Stimulated activated CD8-positive, alpha-beta memory T cell treated with anti-CD3 and anti-CD28 coated beads, Interleukin-7, amount 100 ng/mL, for 24 hours (primary cell): ENCODE measurements around the gene CREG1.

ENCODE experiments used
- DNase-seq: peaks from one replicate; pipeline ENCODE4 v3.0.0-alpha.2; 2020; ENCODE audit warnings: low read depth

CREG1 gene

DNA sequence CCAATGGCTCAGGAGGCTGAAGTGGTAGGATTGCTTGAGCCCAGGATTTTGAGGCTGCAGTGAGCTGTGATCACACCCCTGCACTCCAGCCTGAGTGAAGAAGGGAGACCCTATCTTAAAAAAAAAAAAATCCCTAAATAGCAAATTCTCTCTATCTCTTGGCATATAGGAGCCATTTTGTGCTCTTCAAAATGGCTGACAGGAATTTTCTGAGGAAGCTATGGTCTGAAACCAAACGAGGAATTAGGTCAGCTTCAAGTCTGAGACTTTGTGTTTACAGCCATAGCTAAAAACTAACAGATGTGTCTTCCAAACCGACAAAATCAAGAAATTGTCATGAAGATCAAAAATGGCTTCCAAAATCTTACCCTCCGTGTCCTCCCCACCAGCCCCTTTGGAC is 45.8 kb downstream of the CREG1 start:
- DNase-seq = no peak

DNA sequence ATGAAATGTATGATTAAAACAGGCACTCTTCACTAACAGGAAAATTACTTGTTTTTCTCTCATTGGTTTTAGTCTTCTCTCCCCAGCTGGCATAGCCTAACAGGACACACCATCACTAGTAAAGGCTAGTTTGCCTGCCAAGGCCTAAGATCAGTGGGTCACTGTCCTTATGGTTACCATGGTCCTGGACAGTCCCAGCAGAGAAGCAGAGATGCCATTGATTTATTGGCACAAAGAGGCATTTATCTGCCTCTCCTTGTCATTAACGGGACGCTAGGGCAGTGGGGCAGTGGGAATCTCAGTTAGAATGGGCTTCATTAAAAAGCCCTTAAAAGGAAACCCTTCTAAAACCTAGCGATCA is 49.1 kb downstream of the CREG1 start:
- DNase-seq = no peak

DNA sequence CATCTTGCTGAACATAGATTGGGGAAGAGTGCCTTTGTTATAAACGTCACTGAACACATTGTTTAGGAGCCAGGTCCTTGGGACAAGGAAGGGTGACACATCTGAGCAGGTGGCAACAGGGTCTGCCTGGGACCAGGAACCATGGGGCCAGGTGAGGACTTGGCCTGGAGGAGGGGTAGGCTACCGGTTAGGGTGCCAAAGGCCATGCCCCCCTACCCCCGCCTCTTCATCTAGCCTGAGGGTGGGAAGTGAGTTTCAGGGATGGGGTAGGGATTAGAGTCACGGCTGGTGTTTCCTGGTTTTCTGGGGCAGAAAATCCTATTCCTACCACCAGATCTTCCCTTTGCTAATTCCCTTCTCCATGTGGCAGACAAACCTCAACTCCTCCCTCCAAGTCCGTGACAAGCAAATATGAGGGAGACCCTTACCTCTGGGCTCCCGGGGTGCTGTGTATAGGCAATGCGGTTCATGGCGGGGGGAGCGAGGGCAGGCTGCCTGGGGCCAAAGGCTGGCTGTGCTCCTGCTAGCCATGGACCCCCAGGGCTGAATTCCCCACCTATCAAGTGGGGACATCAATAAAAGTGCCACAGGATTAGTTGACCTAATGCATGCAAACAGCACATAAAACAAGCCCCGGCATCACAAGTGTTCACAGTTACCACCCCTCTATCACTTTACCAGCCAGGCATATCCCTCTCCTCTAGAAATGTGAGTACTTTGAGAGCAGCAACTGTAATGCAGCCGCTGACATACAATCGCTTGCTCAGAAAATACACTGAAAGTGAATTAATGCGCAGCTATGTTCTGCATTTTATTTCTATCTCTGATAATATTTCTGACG is 49.7 kb downstream of the CREG1 start:
- DNase-seq = no peak

DNA sequence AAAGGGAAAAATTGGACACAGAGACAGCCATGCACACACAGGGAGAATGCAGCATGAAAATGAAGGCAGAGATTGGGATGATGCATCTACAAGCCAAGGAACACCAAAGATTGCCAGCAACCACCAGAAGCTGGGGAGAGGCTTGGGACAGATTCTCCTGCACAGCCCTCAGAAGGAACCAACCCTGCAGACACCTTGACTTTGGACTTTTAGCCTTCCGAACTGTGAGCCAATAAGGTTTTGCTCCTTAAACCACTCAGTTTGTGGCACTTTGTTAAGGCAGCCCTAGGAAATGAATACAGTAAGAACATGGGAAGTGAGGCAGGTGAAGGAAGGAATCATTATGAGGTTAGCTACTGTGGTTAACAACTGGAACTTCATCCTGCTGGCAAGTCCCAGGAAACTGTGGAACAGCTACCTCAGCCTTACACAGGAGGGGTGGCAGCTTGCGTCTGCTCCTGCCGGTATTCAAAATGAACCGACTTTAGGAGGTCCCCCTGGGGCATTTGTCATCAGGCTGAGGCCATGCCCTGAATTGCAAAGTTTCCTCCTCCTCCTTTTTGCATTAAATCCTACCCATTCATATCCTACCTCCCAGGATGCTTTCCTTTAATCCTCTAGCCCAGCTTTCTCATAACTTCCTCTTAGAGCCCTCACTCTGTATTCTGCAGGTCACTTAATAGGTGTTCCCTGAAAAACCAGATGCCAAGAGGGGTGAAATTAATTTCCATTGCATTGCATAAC is 50.7 kb downstream of the CREG1 start:
- DNase-seq = no peak

DNA sequence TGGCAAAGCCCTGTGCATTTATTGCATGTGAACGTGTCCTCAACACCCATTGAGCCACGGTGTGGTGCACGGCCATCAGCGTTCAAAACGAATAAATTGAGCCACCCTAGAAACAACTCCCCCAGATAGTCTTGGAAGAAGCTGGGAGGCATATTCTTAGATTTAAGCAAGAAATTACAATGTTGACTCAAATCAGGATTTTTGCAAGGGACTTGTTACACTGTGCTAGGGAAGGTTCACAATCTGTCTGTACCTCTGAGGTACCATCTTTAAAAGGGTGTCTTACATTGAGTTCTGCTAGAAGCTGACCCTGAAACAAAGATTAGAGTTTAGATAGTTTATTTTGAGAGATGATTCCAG is 51.4 kb downstream of the CREG1 start:
- no peak for DNase-seq

DNA sequence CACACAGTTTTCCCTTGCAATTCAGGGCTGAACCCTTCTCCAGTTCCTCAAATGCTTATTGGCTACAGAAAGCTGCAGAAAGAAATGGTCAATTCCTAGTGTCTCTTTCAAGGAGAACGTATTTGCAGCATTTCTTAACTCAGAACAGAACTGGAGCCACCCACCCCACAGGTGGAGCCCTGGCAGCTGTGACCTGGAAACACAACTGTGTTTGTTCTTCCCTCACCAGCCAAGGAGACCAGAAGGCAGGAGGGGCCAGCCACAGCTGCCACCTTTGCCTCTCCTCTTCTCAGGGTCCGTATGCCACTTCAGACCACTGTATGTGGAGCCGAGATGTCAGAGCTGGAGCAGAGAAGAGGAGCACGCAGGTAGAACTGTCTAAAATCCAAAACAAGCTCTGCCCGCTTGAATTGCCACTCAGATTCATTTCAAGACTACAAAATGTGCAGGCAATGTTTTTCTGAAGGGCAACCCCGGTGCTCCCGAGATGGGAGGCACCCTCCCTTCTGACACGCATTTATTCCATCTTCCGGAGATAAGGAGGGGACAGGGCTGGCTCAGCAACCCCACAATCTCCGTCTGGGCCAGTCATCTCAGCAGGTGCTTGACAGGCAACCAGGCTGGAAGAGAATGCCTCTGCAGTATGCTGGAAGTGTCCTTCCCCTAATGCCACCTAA is 51.9 kb downstream of the CREG1 start:
- DNase-seq = no peak

DNA sequence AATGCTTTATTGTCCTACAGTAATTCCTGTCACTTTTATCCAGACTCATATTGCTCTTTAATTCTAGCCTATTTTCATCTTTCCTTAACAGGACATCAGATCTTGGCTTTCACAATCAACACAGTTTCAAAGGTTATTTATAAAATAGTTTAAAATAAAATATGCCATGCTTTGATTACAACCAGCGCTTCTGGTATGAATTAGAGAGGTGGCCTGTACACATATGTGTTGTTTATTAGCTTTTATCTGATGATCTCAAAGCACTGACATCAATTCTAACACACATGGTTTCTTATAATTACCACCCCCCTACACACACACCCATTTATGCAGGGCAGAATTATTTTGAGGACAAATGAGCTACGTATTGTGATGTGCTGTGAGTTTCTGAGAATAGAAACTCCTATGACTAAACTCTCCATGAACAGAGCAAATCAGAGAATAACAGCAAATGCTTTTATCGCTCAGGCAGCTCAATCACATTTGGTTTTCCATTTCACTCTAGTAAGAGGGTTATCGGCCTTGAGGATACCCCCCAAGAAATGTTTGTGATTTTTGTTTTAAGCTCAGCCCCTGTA is 53.2 kb downstream of the CREG1 start:
- DNase-seq = no peak

DNA sequence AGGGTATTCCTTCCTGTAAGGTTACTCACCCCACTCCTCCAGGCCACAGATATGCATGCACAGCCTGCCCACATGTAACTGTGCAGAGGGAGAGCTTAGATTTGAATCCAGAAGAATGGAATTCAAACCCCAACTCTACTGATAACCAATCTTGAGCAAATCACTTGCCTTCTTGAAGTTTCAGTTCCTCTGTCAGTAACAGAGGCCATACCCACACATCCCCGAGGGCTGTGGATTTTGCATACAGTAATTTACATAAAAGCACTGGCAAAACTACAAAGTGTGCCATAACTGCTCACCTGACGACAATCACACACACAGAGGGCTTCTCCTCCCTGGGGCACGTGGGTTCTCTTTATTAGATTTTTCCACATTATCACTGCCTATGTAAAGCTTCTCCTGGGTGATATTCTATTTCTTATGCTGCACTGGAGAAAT is 53.9 kb downstream of the CREG1 start:
- no peak for DNase-seq

DNA sequence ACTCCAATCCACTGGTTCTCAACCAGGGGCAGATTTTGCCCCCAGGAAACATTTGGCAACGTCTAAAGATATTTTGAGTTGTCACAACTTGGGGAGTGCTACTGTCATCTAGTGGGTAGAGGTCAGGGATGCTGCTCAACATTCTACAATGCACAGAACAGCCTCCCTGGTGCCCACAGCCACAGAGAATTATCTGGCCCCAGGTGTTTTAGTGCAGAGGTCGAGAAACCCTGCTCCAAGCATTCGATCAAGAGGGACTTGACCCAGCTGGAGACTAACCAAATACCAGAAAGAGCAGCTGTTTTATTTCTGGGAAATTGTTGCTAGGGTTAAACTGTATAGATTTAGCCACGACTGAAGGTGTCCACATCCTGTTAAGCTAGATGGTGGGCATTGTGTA is 54.5 kb downstream of the CREG1 start:
- no peak for DNase-seq

DNA sequence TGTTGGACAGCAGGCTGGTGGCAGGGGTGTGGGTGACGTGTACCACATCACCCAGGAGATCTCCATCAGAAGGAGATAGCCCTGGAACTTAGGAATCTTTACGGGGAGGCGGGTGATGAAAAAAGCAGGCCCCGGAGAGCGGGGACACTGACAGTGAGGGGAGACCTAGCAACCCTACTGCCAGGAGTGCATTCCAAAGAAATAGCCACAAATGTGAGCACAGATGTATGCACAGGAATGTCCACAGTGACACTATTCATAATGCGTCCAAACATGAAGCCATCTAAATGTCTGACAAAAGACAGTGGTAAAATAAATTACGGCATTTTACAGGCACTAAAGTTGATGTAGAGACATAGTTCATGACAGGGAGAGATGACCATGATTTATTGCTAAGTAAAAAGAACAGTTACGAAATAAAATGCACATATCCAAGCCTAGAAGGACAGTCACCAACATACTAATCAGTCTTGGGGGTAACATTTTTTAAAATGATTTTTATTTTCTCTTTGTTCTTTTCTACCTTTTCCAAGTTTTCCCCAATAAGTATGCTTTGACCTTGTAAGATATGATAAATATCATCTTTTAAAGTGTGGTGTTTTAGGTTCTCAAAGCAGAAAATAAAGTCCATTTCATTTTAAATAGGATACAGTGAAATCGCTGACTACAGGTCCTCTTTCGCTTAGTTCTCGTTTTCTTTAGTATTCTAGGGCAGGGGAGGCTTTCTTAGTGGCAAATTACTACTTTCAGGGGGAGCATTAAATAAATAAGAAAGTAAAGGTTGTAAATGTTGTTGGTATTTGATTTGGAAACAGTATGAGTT is 56.6 kb downstream of the CREG1 start:
- no peak for DNase-seq

DNA sequence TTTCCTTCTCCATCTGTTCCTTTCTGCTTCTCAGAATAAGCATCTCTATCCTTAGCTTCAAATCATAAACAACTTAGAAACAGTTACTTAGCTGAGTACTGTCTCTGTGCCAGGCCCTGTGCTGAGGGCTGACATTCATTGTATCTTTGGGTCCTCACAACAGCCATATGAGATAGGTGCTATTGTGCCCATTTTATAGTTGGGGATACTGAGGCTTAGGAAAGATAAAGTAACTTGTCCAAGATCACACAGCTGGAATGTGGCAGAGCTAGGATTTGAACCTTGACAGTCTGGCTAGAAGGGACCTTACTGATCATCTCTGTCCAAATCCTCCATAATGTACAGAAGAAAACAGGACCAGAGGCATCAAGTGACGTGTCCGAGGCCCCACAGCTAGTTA is 60.2 kb downstream of the CREG1 start:
- DNase-seq = no peak

DNA sequence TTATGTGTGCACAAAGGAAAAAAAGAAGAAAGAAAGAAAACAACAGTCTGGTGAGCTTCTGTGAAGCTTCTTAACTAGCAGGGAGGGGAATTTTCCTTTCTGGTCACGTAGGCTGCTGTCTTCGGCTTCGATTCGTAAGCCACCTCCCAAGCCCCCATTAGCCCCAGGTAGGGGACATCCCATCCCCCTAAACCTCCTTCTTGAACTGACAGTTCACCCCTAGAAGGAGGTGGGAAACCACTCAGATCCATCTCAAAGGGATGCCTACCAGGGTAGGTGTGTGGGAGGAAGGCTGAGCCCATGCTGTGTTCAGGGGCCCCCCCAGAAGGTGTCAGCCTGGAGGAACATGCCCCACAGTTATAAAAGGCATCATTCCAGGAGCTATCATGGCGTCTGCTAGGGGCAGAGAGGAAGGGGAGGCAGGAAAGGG is 61.1 kb downstream of the CREG1 start:
- no peak for DNase-seq

DNA sequence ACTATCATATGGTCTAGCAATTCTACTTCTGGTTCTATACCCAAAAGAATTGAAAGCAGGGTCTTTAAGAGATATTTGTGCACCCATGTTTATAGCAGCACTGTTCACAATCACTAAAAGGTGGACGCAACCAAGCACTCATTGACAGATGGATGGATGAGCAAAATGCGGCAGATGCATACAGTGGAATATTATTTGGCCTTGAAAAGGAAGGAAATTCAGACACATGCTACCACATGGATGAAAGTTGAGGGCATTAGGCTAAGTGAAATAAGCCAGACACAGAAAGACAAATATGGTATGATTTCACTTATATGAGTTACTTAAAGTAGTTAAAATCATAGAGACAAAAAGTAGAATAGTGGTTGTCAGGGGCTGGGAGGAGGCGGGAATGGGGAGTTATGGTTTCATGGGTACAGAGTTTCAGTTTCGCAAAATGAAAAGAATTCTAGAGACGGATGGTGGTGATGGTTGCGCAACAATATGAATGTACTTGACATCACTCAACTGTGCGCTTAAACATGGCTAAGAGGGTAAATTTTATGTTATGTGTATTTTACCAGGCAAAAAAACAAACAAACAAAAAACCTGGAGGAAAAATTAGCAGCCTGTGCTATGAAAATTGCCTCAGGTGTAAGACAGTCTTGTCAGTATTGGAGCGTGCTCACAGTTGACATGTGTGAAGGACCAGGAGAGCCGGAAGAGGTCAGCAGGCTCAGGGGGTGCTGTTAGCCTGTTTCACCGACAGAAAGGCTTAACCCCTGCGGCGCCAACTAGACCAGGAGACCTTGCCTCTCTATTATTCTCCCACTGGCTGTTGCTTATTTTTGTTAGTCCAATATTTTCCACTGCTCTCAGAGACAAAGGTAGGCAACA is 61.7 kb downstream of the CREG1 start:
- DNase-seq = no peak
